ENCODE results near the gene SLC4A7.

- TF ChIP-seq JUND (IDR thresholded peaks at IDR 0.05; ENCODE audit: borderline replicate concordance, low read depth, low read length): no peak
- no peak for TF ChIP-seq JUND (tag; IDR thresholded peaks at IDR 0.05; ENCODE audit: borderline replicate concordance, low read depth, low read length)
- no peak for TF ChIP-seq TOE1 (IDR thresholded peaks at IDR 0.05; ENCODE audit: borderline replicate concordance)
- TF ChIP-seq TOE1 (CRISPR knock-in tag; IDR thresholded peaks at IDR 0.05; ENCODE audit: borderline replicate concordance, low read depth): no peak
- TF ChIP-seq EZH2 (IDR thresholded peaks at IDR 0.05; ENCODE audit: borderline replicate concordance, low read depth, low read length): no peak
- TF ChIP-seq, protein P1, sequence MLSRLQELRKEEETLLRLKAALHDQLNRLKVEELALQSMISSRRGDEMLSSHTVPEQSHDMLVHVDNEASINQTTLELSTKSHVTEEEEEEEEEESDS (CRISPR knock-in tag; IDR thresholded peaks at IDR 0.05): no peak
- TF ChIP-seq FIP1L1 (IDR thresholded peaks at IDR 0.05; ENCODE audit: low read depth, low read length, poor library complexity, severe bottlenecking): no peak
- no peak for TF ChIP-seq ZZZ3 (IDR thresholded peaks at IDR 0.05)
- no peak for TF ChIP-seq SRF (CRISPR knock-in tag; IDR thresholded peaks at IDR 0.05)
These were observed 141.9 kb downstream of the SLC4A7 start for GRCh38 chr3:27342267-27342666.
